ENCODE measurements around the gene STARD3. TPM values are rescaled to one million over a fixed set of nuclear protein-coding genes. Genes with fewer than 3 reads are reported as not detected.

STARD3 gene
- total RNA-seq, 4 donors from 2014 or later = 39.2 to 63.9 (median 43.5) TPM

- TF ChIP-seq, protein P1, sequence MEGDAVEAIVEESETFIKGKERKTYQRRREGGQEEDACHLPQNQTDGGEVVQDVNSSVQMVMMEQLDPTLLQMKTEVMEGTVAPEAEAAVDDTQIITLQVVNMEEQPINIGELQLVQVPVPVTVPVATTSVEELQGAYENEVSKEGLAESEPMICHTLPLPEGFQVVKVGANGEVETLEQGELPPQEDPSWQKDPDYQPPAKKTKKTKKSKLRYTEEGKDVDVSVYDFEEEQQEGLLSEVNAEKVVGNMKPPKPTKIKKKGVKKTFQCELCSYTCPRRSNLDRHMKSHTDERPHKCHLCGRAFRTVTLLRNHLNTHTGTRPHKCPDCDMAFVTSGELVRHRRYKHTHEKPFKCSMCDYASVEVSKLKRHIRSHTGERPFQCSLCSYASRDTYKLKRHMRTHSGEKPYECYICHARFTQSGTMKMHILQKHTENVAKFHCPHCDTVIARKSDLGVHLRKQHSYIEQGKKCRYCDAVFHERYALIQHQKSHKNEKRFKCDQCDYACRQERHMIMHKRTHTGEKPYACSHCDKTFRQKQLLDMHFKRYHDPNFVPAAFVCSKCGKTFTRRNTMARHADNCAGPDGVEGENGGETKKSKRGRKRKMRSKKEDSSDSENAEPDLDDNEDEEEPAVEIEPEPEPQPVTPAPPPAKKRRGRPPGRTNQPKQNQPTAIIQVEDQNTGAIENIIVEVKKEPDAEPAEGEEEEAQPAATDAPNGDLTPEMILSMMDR (IDR thresholded peaks at IDR 0.05; ENCODE audit: low read depth) = no peak
Observed at GRCh38 chr17:39629494-39629880, 7.5 kb upstream of the STARD3 start.

GRCh38 chr17:39629898-39630297, 7.0 kb upstream of the STARD3 start:
- TF ChIP-seq, protein P1 (IDR thresholded peaks at IDR 0.05; ENCODE audit: low read depth) = no peak

DNA sequence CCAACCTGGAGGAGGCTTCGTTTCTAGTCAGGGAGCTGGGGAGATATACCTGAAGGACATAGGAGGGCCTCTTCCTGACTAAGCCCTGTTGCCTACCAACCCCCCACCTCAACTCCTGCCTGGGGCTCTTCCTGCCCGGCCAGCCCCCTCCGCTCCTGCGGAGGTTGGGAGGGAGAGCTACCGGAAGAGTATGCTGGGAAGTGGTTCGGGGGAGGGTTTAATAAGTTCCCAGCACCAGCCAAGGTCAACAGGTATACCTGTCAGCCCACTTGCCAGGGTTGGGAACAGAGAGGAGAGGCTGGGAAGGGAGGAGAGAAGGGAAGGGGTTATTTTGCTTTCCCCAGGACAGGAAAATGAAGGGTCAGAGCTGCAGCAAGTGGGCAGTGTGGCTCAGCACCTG, 5.5 kb upstream of the STARD3 start:
- TF ChIP-seq, protein P1 (IDR thresholded peaks at IDR 0.05; ENCODE audit: low read depth) = no peak

- TF ChIP-seq, protein P1 (IDR thresholded peaks at IDR 0.05; ENCODE audit: low read depth) = no peak
Observed at GRCh38 chr17:39632153-39632941, 4.6 kb upstream of the STARD3 start.

GRCh38 chr17:39633570-39634183, 3.3 kb upstream of the STARD3 start:
- TF ChIP-seq, protein P1 (IDR thresholded peaks at IDR 0.05; ENCODE audit: low read depth) = no peak

DNA sequence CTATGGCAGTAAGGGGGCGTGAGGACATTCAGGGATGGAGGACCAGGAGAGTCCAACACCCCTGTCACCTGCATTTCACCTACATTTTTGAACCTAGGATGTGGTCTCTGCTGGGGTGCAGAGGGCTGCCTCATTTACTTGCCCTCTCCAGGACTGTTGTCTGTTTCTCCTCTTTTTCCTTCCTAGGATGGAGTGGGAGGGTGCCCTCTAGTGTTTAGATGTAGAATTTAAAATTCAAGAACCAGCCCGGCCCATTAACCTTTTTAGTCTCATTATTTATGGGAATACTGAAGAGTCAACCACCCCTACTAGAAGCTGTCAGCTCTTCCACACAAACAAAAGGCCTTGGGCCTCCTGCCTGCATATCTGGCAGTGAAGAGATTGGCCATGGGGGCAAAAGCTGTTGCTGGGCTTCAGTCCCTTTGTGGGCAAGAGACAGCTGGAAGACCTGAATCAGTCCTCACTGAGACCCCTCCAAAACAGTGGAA, 2.5 kb upstream of the STARD3 start:
- TF ChIP-seq, protein P1 (IDR thresholded peaks at IDR 0.05; ENCODE audit: low read depth) = no peak

GRCh38 chr17:39635614-39636176, 1.2 kb upstream of the STARD3 start:
- TF ChIP-seq, protein P1 (IDR thresholded peaks at IDR 0.05; ENCODE audit: low read depth) = no peak
